ENCODE data around the gene CAMKMT. TPM values are rescaled to one million over a fixed set of nuclear protein-coding genes. Genes with fewer than 3 reads are reported as not detected.

CAMKMT gene
- total RNA-seq, 1 donor, result 15.0 TPM

DNA sequence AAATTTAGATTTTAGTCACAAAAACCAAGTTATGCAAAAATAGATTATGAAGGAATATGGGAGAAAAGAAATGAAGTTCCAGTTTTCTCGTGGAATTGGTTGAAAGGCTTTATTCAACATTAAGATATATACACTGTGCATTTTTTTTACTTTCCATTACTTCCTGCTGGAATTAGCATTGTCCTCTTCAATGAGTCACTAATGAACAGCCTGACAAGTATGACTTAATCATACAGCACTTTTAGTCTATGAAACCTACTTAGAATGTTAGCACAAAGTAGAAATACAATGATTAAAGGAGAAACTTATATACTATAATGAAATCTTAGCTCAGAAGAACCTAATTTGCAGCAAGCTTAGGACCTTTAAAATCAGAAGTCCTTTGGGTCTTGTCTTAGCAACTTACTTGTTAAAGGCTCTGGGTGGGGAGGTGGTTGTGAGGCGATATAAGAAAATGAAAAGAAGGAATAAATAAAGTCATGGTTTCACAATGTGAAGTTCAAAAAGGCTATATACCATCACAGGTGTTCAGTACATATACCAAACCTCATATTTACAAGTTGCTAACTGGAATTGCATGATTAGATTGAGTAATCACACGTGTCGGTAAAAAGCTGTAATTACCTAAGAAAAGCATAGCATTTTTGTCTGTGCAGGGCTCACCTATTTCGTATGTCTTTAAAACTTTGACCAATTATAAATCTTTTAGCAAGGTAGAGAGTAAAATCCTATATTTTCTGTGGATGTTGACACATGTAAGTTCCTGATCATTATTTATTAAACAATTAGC, 236.8 kb downstream of the CAMKMT start:
- no peak for DNase-seq (ENCODE audit: low read depth)
- TF ChIP-seq, protein P1, sequence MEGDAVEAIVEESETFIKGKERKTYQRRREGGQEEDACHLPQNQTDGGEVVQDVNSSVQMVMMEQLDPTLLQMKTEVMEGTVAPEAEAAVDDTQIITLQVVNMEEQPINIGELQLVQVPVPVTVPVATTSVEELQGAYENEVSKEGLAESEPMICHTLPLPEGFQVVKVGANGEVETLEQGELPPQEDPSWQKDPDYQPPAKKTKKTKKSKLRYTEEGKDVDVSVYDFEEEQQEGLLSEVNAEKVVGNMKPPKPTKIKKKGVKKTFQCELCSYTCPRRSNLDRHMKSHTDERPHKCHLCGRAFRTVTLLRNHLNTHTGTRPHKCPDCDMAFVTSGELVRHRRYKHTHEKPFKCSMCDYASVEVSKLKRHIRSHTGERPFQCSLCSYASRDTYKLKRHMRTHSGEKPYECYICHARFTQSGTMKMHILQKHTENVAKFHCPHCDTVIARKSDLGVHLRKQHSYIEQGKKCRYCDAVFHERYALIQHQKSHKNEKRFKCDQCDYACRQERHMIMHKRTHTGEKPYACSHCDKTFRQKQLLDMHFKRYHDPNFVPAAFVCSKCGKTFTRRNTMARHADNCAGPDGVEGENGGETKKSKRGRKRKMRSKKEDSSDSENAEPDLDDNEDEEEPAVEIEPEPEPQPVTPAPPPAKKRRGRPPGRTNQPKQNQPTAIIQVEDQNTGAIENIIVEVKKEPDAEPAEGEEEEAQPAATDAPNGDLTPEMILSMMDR (IDR thresholded peaks at IDR 0.05; ENCODE audit: insufficient read depth, low read length), result no peak
- H3K4me3 ChIP-seq (ENCODE audit: low read depth, low read length), result no peak overlapping the region

DNA sequence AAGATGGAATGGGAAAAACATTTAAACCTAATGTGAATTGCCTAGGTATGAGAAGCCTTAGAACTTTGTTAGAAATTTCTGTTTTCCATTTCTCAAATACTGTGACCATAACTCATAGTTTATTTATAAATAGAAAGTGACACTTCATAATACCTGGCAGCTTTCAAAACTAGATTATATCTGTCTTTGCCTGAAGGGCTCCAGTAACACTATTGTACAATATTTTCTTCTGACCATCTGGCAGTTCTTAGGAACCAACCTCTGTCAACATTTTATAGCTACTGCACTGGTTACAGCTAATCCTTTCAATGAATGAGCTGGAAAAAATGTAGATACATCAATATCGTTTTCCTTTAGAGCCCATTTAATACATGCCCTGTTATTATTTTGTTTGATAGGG, 237.4 kb downstream of the CAMKMT start:
- DNase-seq (ENCODE audit: low read depth), result no peak
- TF ChIP-seq, protein P1 (IDR thresholded peaks at IDR 0.05; ENCODE audit: insufficient read depth, low read length), result no peak
- H3K4me3 ChIP-seq (ENCODE audit: low read depth, low read length), result no peak overlapping the region

DNA sequence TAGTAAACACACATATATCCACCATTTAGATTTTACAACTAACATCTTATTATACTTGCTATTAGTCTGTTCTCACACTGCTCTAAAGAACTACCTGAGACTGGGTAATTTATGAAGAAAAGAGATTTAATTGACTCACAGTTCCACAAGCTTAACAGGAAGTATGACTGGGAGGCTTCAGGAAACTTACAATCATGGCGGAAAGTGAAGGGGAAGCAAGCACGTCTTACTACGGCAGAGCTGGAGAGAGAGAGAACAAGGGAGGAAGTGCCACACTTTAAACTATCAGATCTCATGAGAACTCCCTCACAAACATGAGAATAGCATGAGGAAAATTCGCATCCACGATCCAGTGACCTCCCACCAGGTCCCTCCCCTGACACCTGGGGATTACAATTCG, 240.7 kb downstream of the CAMKMT start:
- TF ChIP-seq, protein P1 (IDR thresholded peaks at IDR 0.05; ENCODE audit: insufficient read depth, low read length), result no peak
- DNase-seq (ENCODE audit: low read depth), result no peak
- no peak overlapping the region for H3K4me3 ChIP-seq (ENCODE audit: low read depth, low read length)

- DNase-seq (ENCODE audit: low read depth), result no peak
- no peak overlapping the region for H3K4me3 ChIP-seq (ENCODE audit: low read depth, low read length)
- TF ChIP-seq, protein P1 (IDR thresholded peaks at IDR 0.05; ENCODE audit: insufficient read depth, low read length), result no peak
Observed at GRCh38 chr2:44605511-44605910, 243.8 kb downstream of the CAMKMT start.

DNA sequence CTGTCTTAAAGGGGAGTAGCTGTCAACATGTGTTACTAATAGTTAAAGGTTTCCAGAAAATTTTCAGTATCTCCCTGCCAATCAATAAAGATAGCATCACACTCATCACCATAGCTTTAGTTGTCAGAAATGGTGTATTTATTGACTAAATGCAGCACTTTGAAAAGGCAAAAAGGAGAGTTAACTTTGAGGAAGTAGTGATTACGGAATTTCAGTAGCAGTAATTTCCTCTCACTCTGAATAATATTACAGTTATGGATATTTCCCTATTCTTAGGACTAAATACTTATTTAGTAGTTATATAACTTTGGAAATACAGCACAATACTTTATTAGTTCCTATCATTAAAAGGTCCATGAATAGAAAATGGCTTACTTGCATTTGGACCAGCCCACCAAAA, 250.5 kb downstream of the CAMKMT start:
- no peak for DNase-seq (ENCODE audit: low read depth)

GRCh38 chr2:44614940-44615339, 253.2 kb downstream of the CAMKMT start:
- H3K4me3 ChIP-seq (ENCODE audit: low read depth, low read length), result no peak overlapping the region
- no peak for DNase-seq (ENCODE audit: low read depth)
- TF ChIP-seq, protein P1 (IDR thresholded peaks at IDR 0.05; ENCODE audit: insufficient read depth, low read length), result no peak

More for the DNA sequence above, 250.5 kb downstream of the CAMKMT start:
- H3K4me3 ChIP-seq (ENCODE audit: low read depth, low read length), result no peak overlapping the region
- TF ChIP-seq, protein P1 (IDR thresholded peaks at IDR 0.05; ENCODE audit: insufficient read depth, low read length), result no peak

Measured in fibroblast of the aortic adventitia (primary cell).